CD4-positive, alpha-beta T cell (primary cell): Measurements from ENCODE around the gene GULP1. TPM values are rescaled to one million over a fixed set of nuclear protein-coding genes. Genes with fewer than 3 reads are reported as not detected.

Experiments
- ATAC-seq: fragments of 200-7000 bp; cut with Tn5 transposase; one replicate; pipeline ENCODE4 v1.10.0; 2022; ENCODE audit warnings: mild to moderate bottlenecking; ENCODE audit not compliant: poor library complexity
- CTCF ChIA-PET: fragments of 350-600 bp; sonication (Branson Sonifier 250); formaldehyde crosslinking; loops from one replicate; lab custom pipeline; 2021; ENCODE audit warnings: antibody characterized with exemption, inconsistent platforms; lab: Charles Lee
- POLR2A ChIA-PET: fragments of 350-600 bp; sonication (Branson Sonifier 250); formaldehyde crosslinking; loops from one replicate; lab custom pipeline; 2021; ENCODE audit warnings: antibody characterized with exemption, inconsistent platforms; lab: Charles Lee
- DNase-seq, 14 experiments: peaks; one replicate each; pipeline ENCODE4 v3.0.0-alpha.2; 2013 to 2020; ENCODE audit warnings: mixed read lengths in 2 of 14
- H3K27ac ChIP-seq, 2 donors: one replicate each; pipeline versions ENCODE4 v1.5.1 to v1.7.0; 2013; ENCODE audit warnings: low read length in 2 of 2, low read depth in 1 of 2, mild to moderate bottlenecking in 1 of 2
- H3K27me3 ChIP-seq, 2 experiments: 1 replicate in 1 of 2; 2 replicates in 1 of 2; pipeline versions ENCODE4 v1.6.1 to v1.7.0; 2013; ENCODE audit warnings: low read length in 2 of 2, control low read depth in 1 of 2, mild to moderate bottlenecking in 1 of 2, moderate library complexity in 1 of 2; ENCODE audit not compliant: insufficient read depth in 2 of 2, control insufficient read depth in 1 of 2
- H3K36me3 ChIP-seq: one replicate; pipeline ENCODE4 v1.6.1; 2013; ENCODE audit warnings: low read length, control low read depth; ENCODE audit not compliant: insufficient read depth
- H3K4me1 ChIP-seq: one replicate; pipeline ENCODE4 v1.6.1; 2013; ENCODE audit warnings: low read length, control low read depth; ENCODE audit not compliant: insufficient read depth
- H3K4me3 ChIP-seq: one replicate; pipeline ENCODE4 v1.5.1; 2013; ENCODE audit warnings: mild to moderate bottlenecking, low read length, moderate library complexity
- H3K9me3 ChIP-seq, 2 experiments: 1 replicate in 1 of 2; 2 replicates in 1 of 2; pipeline versions ENCODE4 v1.6.1 to v1.7.0; 2013; ENCODE audit warnings: low read length in 2 of 2, mild to moderate bottlenecking in 2 of 2, control low read depth in 1 of 2, moderate library complexity in 1 of 2; ENCODE audit not compliant: control insufficient read depth in 1 of 2, insufficient read depth in 1 of 2
- H3K27ac Mint-ChIP-seq: one replicate; pipeline ENCODE4 v1.8.0; 2020; ENCODE audit warnings: mixed read lengths
- H3K27me3 Mint-ChIP-seq: one replicate; pipeline ENCODE4 v1.8.0; 2021; ENCODE audit warnings: mixed read lengths
- H3K36me3 Mint-ChIP-seq: one replicate; pipeline ENCODE4 v1.8.0; 2021; ENCODE audit warnings: low read depth, mixed read lengths
- H3K4me1 Mint-ChIP-seq: one replicate; pipeline ENCODE4 v1.8.0; 2021; ENCODE audit warnings: low read depth, mixed read lengths
- H3K4me3 Mint-ChIP-seq: one replicate; pipeline ENCODE4 v1.8.0; 2020; ENCODE audit warnings: mild to moderate bottlenecking, mixed read lengths
- H3K9me3 Mint-ChIP-seq: one replicate; pipeline ENCODE4 v1.8.0; 2020; ENCODE audit warnings: mixed read lengths
- intact Hi-C, 2 experiments: fragments of 100-400 bp; cut with DNase I in 1 of 2; cut with micrococcal nuclease in 1 of 2; formaldehyde crosslinking; loops; one replicate each; pipeline versions ENCODE4 v1.15.1 to v1.9.0; 2023 to 2025; cut with DNase I, micrococcal nuclease
- total RNA-seq, 174 experiments: library from RNA in 2 of 174; stranded (reverse) in 2 of 174; gene quantifications; one replicate each; pipeline ENCODE4 v1.2.3 and lab custom pipeline; 2021 to 2026
- TF ChIP-seq, protein P1 (sequence below): fragments of 200-600 bp; IDR thresholded peaks from one replicate; pipeline ENCODE4 v1.8.0; 2022; ENCODE audit warnings: antibody characterized with exemption, mild to moderate bottlenecking

GULP1 gene
- total RNA-seq, 2 experiments from 2014 or later: not detected

DNA sequence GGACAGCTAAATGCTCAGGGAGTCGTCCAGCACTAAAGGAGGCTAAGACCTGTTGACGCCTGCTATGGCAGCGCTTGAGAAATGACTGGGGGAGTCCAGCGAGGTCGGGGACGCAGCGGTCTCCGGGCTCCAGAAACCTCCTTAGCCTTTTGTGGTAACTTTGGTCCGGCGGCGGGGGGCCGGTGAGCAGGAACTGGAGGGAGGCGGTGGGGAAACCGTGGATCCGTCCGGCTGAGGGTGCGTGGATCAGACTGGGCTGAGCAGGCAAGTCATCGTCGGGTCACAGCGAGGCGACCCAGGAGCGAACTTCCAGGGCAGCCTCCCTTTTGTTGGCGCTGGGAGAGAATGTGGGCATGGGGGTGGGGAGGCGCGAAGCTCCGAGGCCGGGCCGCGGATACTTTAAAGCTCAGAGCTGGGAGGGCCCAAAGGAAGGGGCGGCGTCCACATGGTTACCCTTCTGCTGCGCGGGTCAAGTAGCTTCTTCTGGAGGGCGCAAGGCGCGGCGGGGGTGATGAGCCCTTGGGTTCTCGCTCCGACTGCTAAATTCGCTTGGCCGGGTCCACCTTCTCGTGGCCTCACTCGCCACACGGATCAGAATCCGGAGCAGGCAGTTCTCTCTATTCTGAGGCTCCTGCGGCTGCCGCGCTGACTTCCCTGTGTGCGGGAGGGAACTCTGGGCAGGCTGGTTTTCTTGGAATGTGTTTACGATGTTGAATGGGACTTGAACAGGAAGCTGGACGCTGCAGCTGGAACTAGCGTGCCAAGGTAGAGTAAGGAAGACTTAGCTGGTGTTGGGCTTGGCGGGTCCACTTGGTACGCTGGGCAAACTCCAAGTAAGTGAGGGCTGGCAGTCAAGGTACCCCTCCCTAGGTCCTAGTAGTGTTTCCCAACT lies 920 bp downstream of the GULP1 start:
- Mint-ChIP-seq H3K9me3 (no peaks in the 10 kb centered on the region), H3K27ac (no peak overlapping the region), H3K27me3 (peaks cover 54% of the 10 kb centered on the region), H3K36me3 (no peaks in the 10 kb centered on the region), H3K4me1 (no peaks in the 10 kb centered on the region), H3K4me3 (no peak overlapping the region)
- intact Hi-C loops: no loop called here
- ChIA-PET CTCF (no interaction called here), POLR2A (no interaction called here)
- no peak overlapping the region for H3K27ac ChIP-seq
- no peaks in the 10 kb centered on the region for H3K4me1 ChIP-seq
- no peaks in the 10 kb centered on the region for H3K36me3 ChIP-seq
- peaks cover 22 to 36% of the 10 kb centered on the region in 2 experiments for H3K27me3 ChIP-seq
- ATAC-seq: no peak
- H3K9me3 ChIP-seq: peaks cover 0 to 21% of the 10 kb centered on the region in 2 experiments
- no peak for DNase-seq
- TF ChIP-seq, protein P1, sequence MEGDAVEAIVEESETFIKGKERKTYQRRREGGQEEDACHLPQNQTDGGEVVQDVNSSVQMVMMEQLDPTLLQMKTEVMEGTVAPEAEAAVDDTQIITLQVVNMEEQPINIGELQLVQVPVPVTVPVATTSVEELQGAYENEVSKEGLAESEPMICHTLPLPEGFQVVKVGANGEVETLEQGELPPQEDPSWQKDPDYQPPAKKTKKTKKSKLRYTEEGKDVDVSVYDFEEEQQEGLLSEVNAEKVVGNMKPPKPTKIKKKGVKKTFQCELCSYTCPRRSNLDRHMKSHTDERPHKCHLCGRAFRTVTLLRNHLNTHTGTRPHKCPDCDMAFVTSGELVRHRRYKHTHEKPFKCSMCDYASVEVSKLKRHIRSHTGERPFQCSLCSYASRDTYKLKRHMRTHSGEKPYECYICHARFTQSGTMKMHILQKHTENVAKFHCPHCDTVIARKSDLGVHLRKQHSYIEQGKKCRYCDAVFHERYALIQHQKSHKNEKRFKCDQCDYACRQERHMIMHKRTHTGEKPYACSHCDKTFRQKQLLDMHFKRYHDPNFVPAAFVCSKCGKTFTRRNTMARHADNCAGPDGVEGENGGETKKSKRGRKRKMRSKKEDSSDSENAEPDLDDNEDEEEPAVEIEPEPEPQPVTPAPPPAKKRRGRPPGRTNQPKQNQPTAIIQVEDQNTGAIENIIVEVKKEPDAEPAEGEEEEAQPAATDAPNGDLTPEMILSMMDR: no peak
- H3K4me3 ChIP-seq: no peak overlapping the region

DNA sequence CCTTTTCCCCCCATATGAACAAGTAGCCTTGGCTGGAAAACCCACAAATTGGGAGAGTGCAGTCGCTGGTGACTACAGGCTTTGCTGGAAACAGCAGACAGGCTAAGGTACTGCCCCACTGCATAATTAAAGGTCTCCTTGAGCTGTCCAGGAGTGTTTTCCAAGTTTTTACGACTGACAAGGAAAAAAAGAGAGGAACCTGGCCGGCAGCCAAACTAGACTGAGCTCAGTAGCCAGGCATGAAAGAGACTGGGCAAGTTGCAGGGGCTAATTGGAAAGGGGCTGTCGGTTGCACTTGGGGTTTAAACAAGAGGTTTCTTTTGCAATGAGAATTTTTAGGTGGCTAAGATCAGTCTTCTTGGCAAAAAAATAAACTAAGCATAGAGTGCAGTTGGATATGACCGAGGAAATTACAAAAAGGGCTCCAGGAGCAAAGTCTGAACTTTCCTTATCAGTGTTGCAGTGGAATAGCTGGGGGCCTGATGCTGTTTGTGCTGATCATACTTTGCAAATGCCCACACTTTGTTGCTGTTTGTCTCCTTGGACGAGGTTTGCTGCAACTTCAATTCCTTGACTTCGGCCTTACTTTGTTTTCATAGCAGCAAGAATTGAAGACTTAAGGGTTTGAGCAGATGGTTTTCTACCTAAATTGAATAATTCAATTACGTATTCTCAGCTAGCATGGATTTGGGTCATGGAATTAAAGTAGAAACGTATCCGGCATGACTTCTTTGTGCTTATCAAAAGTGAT lies 2.1 kb downstream of the GULP1 start:
- no peaks in the 10 kb centered on the region for H3K4me1 Mint-ChIP-seq

DNA sequence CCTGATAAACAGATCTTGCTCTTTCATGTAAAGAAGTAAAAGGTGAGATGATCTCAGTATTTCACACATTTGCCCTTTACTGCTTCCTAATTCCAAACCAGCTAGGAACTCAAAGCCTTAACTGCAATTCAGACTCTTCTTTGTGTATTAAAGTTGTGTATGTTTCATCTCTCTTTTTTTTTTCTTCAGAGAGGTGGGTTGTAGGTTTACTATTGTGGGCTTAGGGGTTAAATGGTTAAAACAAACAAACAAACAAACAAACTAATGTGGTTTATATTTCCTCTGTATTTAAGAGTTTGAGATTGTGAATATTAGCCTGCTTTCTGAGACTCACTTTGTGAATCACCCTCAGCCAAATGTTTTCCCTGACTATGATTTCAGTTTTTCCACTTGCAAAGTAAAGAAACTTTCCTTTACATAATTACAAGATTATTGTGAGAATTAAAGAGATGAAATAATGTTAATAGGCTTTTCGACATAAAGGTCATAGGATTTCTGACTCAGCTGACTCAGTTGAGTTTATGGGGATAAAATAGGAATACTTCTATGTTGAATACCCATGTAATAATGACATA lies 2.8 kb downstream of the GULP1 start:
- H3K36me3 Mint-ChIP-seq: no peaks in the 10 kb centered on the region
- CTCF ChIA-PET: no interaction called here

More for the DNA sequence above, 2.1 kb downstream of the GULP1 start:
- H3K4me3 Mint-ChIP-seq: no peak overlapping the region
- POLR2A ChIA-PET: no interaction called here
- H3K27ac Mint-ChIP-seq: no peak overlapping the region
- Histone ChIP-seq H3K9me3 (peaks cover 4 to 19% of the 10 kb centered on the region in 2 experiments), H3K4me3 (no peak overlapping the region), H3K27me3 (peaks cover 22 to 36% of the 10 kb centered on the region in 2 experiments), H3K27ac (no peak overlapping the region), H3K4me1 (no peaks in the 10 kb centered on the region), H3K36me3 (no peaks in the 10 kb centered on the region)
- ATAC-seq (no peak), DNase-seq (no peak)
- peaks cover 50% of the 10 kb centered on the region for H3K27me3 Mint-ChIP-seq
- no peaks in the 10 kb centered on the region for H3K36me3 Mint-ChIP-seq
- no peaks in the 10 kb centered on the region for H3K9me3 Mint-ChIP-seq
- TF ChIP-seq, protein P1: no peak
- intact Hi-C loops: no loop called here
- CTCF ChIA-PET: no interaction called here

More for the DNA sequence above, 2.8 kb downstream of the GULP1 start:
- Histone ChIP-seq H3K36me3 (no peaks in the 10 kb centered on the region), H3K27me3 (peaks cover 22 to 36% of the 10 kb centered on the region in 2 experiments), H3K9me3 (peaks cover 4 to 18% of the 10 kb centered on the region in 2 experiments), H3K4me3 (no peak overlapping the region), H3K27ac (no peak overlapping the region), H3K4me1 (no peaks in the 10 kb centered on the region)
- H3K4me3 Mint-ChIP-seq: no peak overlapping the region
- ATAC-seq: no peak
- peaks cover 48% of the 10 kb centered on the region for H3K27me3 Mint-ChIP-seq
- no peaks in the 10 kb centered on the region for H3K4me1 Mint-ChIP-seq
- intact Hi-C loops: no loop called here
- no peak for DNase-seq
- POLR2A ChIA-PET: no interaction called here
- H3K9me3 Mint-ChIP-seq: no peaks in the 10 kb centered on the region
- TF ChIP-seq, protein P1: no peak
- H3K27ac Mint-ChIP-seq: no peak overlapping the region
